Neural cell (in vitro differentiated cells): Measurements from ENCODE around the gene EMID1. TPM values are rescaled to one million over a fixed set of nuclear protein-coding genes. Genes with fewer than 3 reads are reported as not detected.

Source experiments
- H2AFZ ChIP-seq: fragments of 200-600, 300-800 bp; sonication (generic), shearing (Covaris generic); 2 replicates; pipeline ENCODE4 v1.6.0; 2014; ENCODE audit warnings: low read depth, mild to moderate bottlenecking, antibody characterized with exemption, low read length, moderate library complexity
- H3F3A ChIP-seq: fragments of 200-600 bp; shearing (Covaris generic); 2 replicates; pipeline ENCODE4 v1.6.1; 2016; ENCODE audit warnings: mild to moderate bottlenecking, moderate library complexity, mixed read lengths, antibody characterized with exemption, low read length; ENCODE audit not compliant: insufficient read depth, poor library complexity, severe bottlenecking
- H3K27ac ChIP-seq: fragments of 200-600, 300-800 bp; sonication (generic), shearing (Covaris generic); 2 replicates; pipeline ENCODE4 v1.5.1; 2014; ENCODE audit warnings: mild to moderate bottlenecking, low read length, moderate library complexity
- H3K27me3 ChIP-seq: fragments of 300-800, 200-600 bp; sonication (generic), shearing (Covaris generic); 2 replicates; pipeline ENCODE4 v1.6.0; 2014; ENCODE audit warnings: mild to moderate bottlenecking, low read depth, low read length, moderate library complexity; ENCODE audit not compliant: insufficient read depth
- H3K36me3 ChIP-seq: fragments of 300-800, 200-600 bp; sonication (generic), shearing (Covaris generic); 2 replicates; pipeline ENCODE4 v1.5.1; 2014; ENCODE audit warnings: mild to moderate bottlenecking, antibody characterized with exemption, low read length, moderate library complexity; ENCODE audit not compliant: insufficient read depth
- H3K4me2 ChIP-seq: fragments of 300-800, 200-600 bp; sonication (generic), shearing (Covaris generic); 2 replicates; pipeline ENCODE4 v1.6.0; 2014; ENCODE audit warnings: mild to moderate bottlenecking, low read length
- H3K4me3 ChIP-seq: fragments of 300-800, 200-600 bp; sonication (generic), shearing (Covaris generic); 2 replicates; pipeline ENCODE4 v1.5.1; 2014; ENCODE audit warnings: mild to moderate bottlenecking, low read length, moderate library complexity
- H3K79me2 ChIP-seq: fragments of 200-600 bp; shearing (Covaris generic); replicated peaks from 2 replicates; pipeline ENCODE4 v1.6.0; 2014; ENCODE audit warnings: mild to moderate bottlenecking, low read length, moderate library complexity; ENCODE audit not compliant: insufficient read depth
- H3K9ac ChIP-seq: fragments of 300-800, 200-600 bp; sonication (generic), shearing (Covaris generic); 2 replicates; pipeline ENCODE4 v1.6.1; 2016; ENCODE audit warnings: mild to moderate bottlenecking, low read length, mixed read lengths
- H3K9me2 ChIP-seq: fragments of 200-600 bp; shearing (Covaris generic); 2 replicates; pipeline ENCODE4 v1.6.1; 2016; ENCODE audit warnings: mild to moderate bottlenecking, low read length, mixed read lengths; ENCODE audit not compliant: insufficient read depth
- H3K9me3 ChIP-seq: fragments of 200-600, 300-800 bp; sonication (generic), shearing (Covaris generic); 2 replicates; pipeline ENCODE4 v1.6.1; 2016; ENCODE audit warnings: mild to moderate bottlenecking, mixed run types, low read length, moderate library complexity, mixed read lengths
- H4K20me1 ChIP-seq: fragments of 200-600 bp; shearing (Covaris generic); 2 replicates; pipeline ENCODE4 v1.6.1; 2016; ENCODE audit warnings: mild to moderate bottlenecking, mixed run types; ENCODE audit not compliant: insufficient read depth
- CTCF ChIP-seq: fragments of 450-650 bp; IDR thresholded peaks from 2 replicates; pipeline ENCODE4 v1.5.1; 2014; ENCODE audit warnings: antibody characterized with exemption, mild to moderate bottlenecking, moderate library complexity; ENCODE audit not compliant: poor library complexity, severe bottlenecking
- EP300 ChIP-seq: fragments of 450-650 bp; conservative IDR thresholded peaks from 2 replicates; pipeline ENCODE4 v1.6.1; 2014; ENCODE audit warnings: antibody characterized with exemption, mild to moderate bottlenecking, moderate library complexity; ENCODE audit not compliant: poor library complexity, severe bottlenecking
- EZH2 ChIP-seq: fragments of 200-600, 300-800 bp; shearing (Covaris generic), sonication (generic); IDR thresholded peaks from 2 replicates; pipeline ENCODE4 v1.6.1; 2014; ENCODE audit warnings: antibody characterized with exemption, low read length, borderline replicate concordance, mild to moderate bottlenecking; ENCODE audit not compliant: insufficient read depth, poor library complexity, severe bottlenecking
- MXI1 ChIP-seq: fragments of 450-650 bp; conservative IDR thresholded peaks from 2 replicates; pipeline ENCODE4 v1.6.1; 2014; ENCODE audit warnings: antibody characterized with exemption, mild to moderate bottlenecking; ENCODE audit not compliant: poor library complexity, severe bottlenecking
- POLR2AphosphoS5 ChIP-seq: IDR thresholded peaks from 2 replicates; pipeline ENCODE4 v1.6.1; 2012
- RAD21 ChIP-seq: fragments of 450-650 bp; conservative IDR thresholded peaks from 2 replicates; pipeline ENCODE4 v1.6.1; 2014; ENCODE audit warnings: antibody characterized with exemption, mild to moderate bottlenecking, moderate library complexity
- REST ChIP-seq: IDR thresholded peaks from 2 replicates; pipeline ENCODE4 v1.6.1; 2012; ENCODE audit warnings: borderline replicate concordance
- SMC3 ChIP-seq: fragments of 450-650 bp; conservative IDR thresholded peaks from 2 replicates; pipeline ENCODE4 v1.6.1; 2014; ENCODE audit warnings: antibody characterized with exemption, mild to moderate bottlenecking, moderate library complexity; ENCODE audit not compliant: poor library complexity
- TAF1 ChIP-seq: IDR thresholded peaks from 2 replicates; pipeline ENCODE4 v1.6.1; 2012; ENCODE audit warnings: low read depth
- polyA plus RNA-seq: library from polyadenylated mRNA; depleted of rRNA; stranded (reverse); fragments of >200 nt; gene quantifications from 2 replicates; pipeline ENCODE4 v1.2.3, GENCODE V29; 2014

EMID1 gene
- polyA plus RNA-seq, 1 donor from 2014 or later = 14.1 TPM

GRCh38 chr22:29277927-29278326, 72.2 kb downstream of the EMID1 start:
- H3K9me2 ChIP-seq = no peaks in the 10 kb centered on the region

DNA sequence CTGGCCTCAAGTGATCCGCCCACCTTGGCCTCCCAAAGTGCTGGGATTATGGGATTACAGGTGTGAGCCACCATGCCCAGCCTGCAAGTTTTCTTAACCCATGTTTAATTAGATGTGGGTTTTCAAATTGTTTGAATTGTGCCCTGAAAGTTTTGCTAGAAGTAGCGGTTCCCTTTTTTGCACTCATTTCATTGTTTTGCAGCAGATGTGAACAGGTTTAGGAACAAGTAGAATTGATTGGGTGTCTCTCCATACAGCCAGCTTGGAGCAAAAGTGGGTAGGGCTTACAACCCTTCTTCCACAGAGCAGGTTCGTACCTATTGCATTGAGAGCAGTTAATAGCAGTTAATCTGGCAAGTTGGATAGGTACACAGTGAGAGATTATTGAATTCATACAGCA, 78.5 kb downstream of the EMID1 start:
- Histone ChIP-seq H3K27ac (no peak overlapping the region), H3K4me3 (no peak overlapping the region), H3K9me3 (no peaks in the 10 kb centered on the region), H3K36me3 (peaks cover 13% of the 10 kb centered on the region), H3F3A (no peaks in the 10 kb centered on the region), H3K27me3 (no peaks in the 10 kb centered on the region), H2AFZ (no peak overlapping the region), H3K9ac (no peak overlapping the region), H3K79me2 (peaks cover 26% of the 10 kb centered on the region), H3K4me2 (no peak overlapping the region), H3K9me2 (no peaks in the 10 kb centered on the region), H4K20me1 (peaks cover 4% of the 10 kb centered on the region)
- TF ChIP-seq POLR2AphosphoS5 (no peak), CTCF (no peak), EP300 (no peak), RAD21 (no peak), REST (no peak), TAF1 (no peak), SMC3 (no peak)

More at GRCh38 chr22:29277927-29278326, 72.2 kb downstream of the EMID1 start:
- Histone ChIP-seq H3K27ac (no peak overlapping the region), H2AFZ (no peak overlapping the region), H3K9me3 (no peaks in the 10 kb centered on the region), H3K27me3 (no peaks in the 10 kb centered on the region), H3K9ac (no peak overlapping the region), H3K36me3 (peaks cover 17% of the 10 kb centered on the region), H3F3A (no peaks in the 10 kb centered on the region), H3K4me2 (no peak overlapping the region), H4K20me1 (peaks cover 19% of the 10 kb centered on the region), H3K79me2 (peaks cover 70% of the 10 kb centered on the region), H3K4me3 (no peak overlapping the region)
- no peak for TF ChIP-seq SMC3
- TF ChIP-seq EZH2 = no peak
- TF ChIP-seq RAD21 = no peak
- no peak for TF ChIP-seq REST
- TF ChIP-seq CTCF = no peak
- no peak for TF ChIP-seq TAF1
- no peak for TF ChIP-seq EP300
- TF ChIP-seq POLR2AphosphoS5 = no peak
- TF ChIP-seq MXI1 = no peak
